NB4 (cell line): ENCODE measurements around the gene USP7.

Source experiments
- MYC ChIP-seq: IDR thresholded peaks from 2 replicates; pipeline ENCODE4 v1.6.1; 2011; ENCODE audit warnings: low read depth, low read length
- POLR2A ChIP-seq: IDR thresholded peaks from 2 replicates; pipeline ENCODE4 v1.6.1; 2011; ENCODE audit warnings: mild to moderate bottlenecking; ENCODE audit not compliant: insufficient read length; ENCODE audit errors: extremely low read depth
- TF ChIP-seq, protein P1 (sequence below): IDR thresholded peaks from one replicate; pipeline ENCODE4 v1.5.1; 2012; ENCODE audit warnings: low read depth, low read length
- TF ChIP-seq, protein P2 (sequence below): IDR thresholded peaks from 2 replicates; pipeline ENCODE4 v1.6.1; 2011; ENCODE audit warnings: low read depth, low read length

DNA sequence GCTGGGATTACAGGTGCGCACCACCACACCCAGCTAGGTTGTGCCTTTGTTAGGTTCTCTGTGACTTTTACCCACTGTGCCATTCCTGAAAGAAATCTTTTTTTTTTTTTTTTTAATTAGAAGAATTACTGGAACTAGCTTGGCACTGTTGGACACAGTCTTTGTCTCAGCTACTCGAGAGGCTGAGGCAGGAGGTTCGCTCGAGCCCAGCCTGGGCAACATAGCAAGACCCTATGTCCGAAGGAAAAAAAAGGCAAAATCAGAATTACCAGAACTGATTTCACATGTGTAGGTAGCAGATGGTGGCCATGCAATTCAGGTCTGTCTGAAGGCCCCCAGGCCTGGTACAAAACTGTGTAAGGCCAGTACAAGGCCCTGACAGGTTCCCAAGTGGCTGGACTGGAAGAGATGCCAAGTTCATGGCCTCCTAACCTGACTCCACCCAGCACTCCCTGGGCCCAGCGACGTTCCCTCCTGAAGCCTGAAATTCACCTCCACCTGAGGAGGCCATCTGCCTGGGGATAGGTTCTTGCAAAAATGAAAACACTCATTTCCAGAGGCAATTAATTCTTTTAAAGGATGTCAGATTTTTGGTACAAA lies 117.9 kb downstream of the USP7 start:
- TF ChIP-seq POLR2A (no peak), MYC (no peak)
- TF ChIP-seq, protein P1, sequence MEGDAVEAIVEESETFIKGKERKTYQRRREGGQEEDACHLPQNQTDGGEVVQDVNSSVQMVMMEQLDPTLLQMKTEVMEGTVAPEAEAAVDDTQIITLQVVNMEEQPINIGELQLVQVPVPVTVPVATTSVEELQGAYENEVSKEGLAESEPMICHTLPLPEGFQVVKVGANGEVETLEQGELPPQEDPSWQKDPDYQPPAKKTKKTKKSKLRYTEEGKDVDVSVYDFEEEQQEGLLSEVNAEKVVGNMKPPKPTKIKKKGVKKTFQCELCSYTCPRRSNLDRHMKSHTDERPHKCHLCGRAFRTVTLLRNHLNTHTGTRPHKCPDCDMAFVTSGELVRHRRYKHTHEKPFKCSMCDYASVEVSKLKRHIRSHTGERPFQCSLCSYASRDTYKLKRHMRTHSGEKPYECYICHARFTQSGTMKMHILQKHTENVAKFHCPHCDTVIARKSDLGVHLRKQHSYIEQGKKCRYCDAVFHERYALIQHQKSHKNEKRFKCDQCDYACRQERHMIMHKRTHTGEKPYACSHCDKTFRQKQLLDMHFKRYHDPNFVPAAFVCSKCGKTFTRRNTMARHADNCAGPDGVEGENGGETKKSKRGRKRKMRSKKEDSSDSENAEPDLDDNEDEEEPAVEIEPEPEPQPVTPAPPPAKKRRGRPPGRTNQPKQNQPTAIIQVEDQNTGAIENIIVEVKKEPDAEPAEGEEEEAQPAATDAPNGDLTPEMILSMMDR, result no peak
- TF ChIP-seq, protein P2, sequence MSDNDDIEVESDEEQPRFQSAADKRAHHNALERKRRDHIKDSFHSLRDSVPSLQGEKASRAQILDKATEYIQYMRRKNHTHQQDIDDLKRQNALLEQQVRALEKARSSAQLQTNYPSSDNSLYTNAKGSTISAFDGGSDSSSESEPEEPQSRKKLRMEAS, result no peak
